HG03575 (cell line): Measurements from ENCODE around the gene SORL1.

Experiments used
- ATAC-seq: cut with Tn5 transposase; IDR thresholded peaks from one replicate; pipeline ENCODE4 v1.9.1; 2021; ENCODE audit not compliant: unreplicated experiment, insufficient number of reproducible peaks, low FRiP score; ENCODE audit errors: extremely low read depth

SORL1 gene

GRCh38 chr11:121449626-121450025 lies 2.5 kb upstream of the SORL1 start:
- no peak for ATAC-seq

- no peak for ATAC-seq
Observed at GRCh38 chr11:121450401-121450800, 1.7 kb upstream of the SORL1 start.

GRCh38 chr11:121451178-121451985 lies 732 bp upstream of the SORL1 start:
- no peak for ATAC-seq

- no peak for ATAC-seq
Observed at GRCh38 chr11:121452609-121453150, 566 bp downstream of the SORL1 start, which contains the start of gene SORL1-AS1. SORL1-AS1 (minus strand) TSS chr11:121452967.

GRCh38 chr11:121453589-121454299 lies 1.6 kb downstream of the SORL1 start:
- no peak for ATAC-seq

- no peak for ATAC-seq
Observed at GRCh38 chr11:121455115-121455514, 3.0 kb downstream of the SORL1 start.

GRCh38 chr11:121456151-121456550 lies 4.0 kb downstream of the SORL1 start:
- ATAC-seq: no peak

GRCh38 chr11:121456816-121457431 lies 4.8 kb downstream of the SORL1 start:
- no peak for ATAC-seq

- ATAC-seq: no peak
Observed at GRCh38 chr11:121458551-121458950, 6.4 kb downstream of the SORL1 start.

GRCh38 chr11:121459413-121460017 lies 7.4 kb downstream of the SORL1 start:
- ATAC-seq: no peak

GRCh38 chr11:121460941-121461514 lies 8.9 kb downstream of the SORL1 start:
- ATAC-seq: no peak

GRCh38 chr11:121461843-121462242 lies 9.7 kb downstream of the SORL1 start:
- no peak for ATAC-seq

GRCh38 chr11:121463689-121464335 lies 11.7 kb downstream of the SORL1 start:
- ATAC-seq: no peak

- ATAC-seq: no peak
Observed at GRCh38 chr11:121464352-121464946, 12.3 kb downstream of the SORL1 start.

GRCh38 chr11:121465709-121466062 lies 13.6 kb downstream of the SORL1 start:
- ATAC-seq: no peak

- no peak for ATAC-seq
Observed at GRCh38 chr11:121466063-121466794, 14.1 kb downstream of the SORL1 start.

GRCh38 chr11:121467471-121467870 lies 15.4 kb downstream of the SORL1 start:
- ATAC-seq: no peak

GRCh38 chr11:121467965-121468364 lies 15.9 kb downstream of the SORL1 start:
- no peak for ATAC-seq
